ENCODE data around the gene RNF125. TPM values are rescaled to one million over a fixed set of nuclear protein-coding genes. Genes with fewer than 3 reads are reported as not detected.

The RNF125 gene
- total and polyA plus RNA-seq, 9 of the 15 experiments (the other 6 are each of a cell fraction or from before 2014, with no cell fraction given): 0.01 to 0.29 (median 0.07) TPM; not detected in 1

- TF ChIP-seq ZHX1 (conservative IDR thresholded peaks at IDR 0.05; ENCODE audit: low read length) (no peak), ATF7 (IDR thresholded peaks at IDR 0.05) (0 out of 2 replicates have a peak, but pooled peaks have one; percentile 10), SREBF1 (IDR thresholded peaks at IDR 0.05; ENCODE audit: borderline replicate concordance, low read depth, low read length) (no peak), ZNF639 (CRISPR knock-in tag; conservative IDR thresholded peaks at IDR 0.05 in 1 of 2, IDR thresholded peaks at IDR 0.05 in 1 of 2) (no peak), ILF3 (IDR thresholded peaks at IDR 0.05; ENCODE audit: borderline replicate concordance) (no peak), HDAC1 (IDR thresholded peaks at IDR 0.05) (peak in 1 of 2 experiments; percentile 82; a peak in 2 of 4 replicates), WHSC1 (IDR thresholded peaks at IDR 0.05; ENCODE audit: low read length) (no peak), TFE3 (CRISPR knock-in tag; IDR thresholded peaks at IDR 0.05) (no peak), YBX1 (IDR thresholded peaks at IDR 0.05) (no peak), FOXK2 (conservative IDR thresholded peaks at IDR 0.05 in 1 of 2, IDR thresholded peaks at IDR 0.05 in 1 of 2; ENCODE audit: low read depth in 2 of 2) (0 out of 4 replicates have a peak, but pooled peaks have one; percentile 24 to 27), ZSCAN32 (CRISPR knock-in tag; IDR thresholded peaks at IDR 0.05) (no peak), PCBP2 (IDR thresholded peaks at IDR 0.05; ENCODE audit: low read depth, low read length, poor library complexity, severe bottlenecking) (no peak), HES1 (IDR thresholded peaks at IDR 0.05; ENCODE audit: low read depth) (peak; percentile 91), FOXJ2 (tag; IDR thresholded peaks at IDR 0.05) (no peak), ZNF512 (tag; IDR thresholded peaks at IDR 0.05) (no peak)
These were observed 73.9 kb downstream of the RNF125 start (continued) for GRCh38 chr18:32092422-32093101.
